SIG-M5 treated with dmso at 0.1 percent for 504 hours (cell line): ENCODE results near the gene ASB4.
"Not testable (repeated sequence)": the region's sequence is repeated elsewhere in the genome, so short reads cannot be mapped to it uniquely, and the experiment has no call there.

Experiments used
- DNase-seq: peaks from one replicate; lab custom pipeline; 2025; ENCODE audit not compliant: unreplicated experiment; lab: John Stamatoyannopoulos, UW

The ASB4 gene

GRCh38 chr7:95478272-95479037 lies 7.3 kb upstream of the ASB4 start:
- DNase-seq: no peak

- no peak for DNase-seq
Observed at GRCh38 chr7:95479992-95480624, 5.6 kb upstream of the ASB4 start.

GRCh38 chr7:95481271-95482165 lies 4.2 kb upstream of the ASB4 start:
- no peak for DNase-seq

- no peak for DNase-seq
Observed at GRCh38 chr7:95482424-95482823, 3.3 kb upstream of the ASB4 start.

- no peak for DNase-seq
Observed at GRCh38 chr7:95490231-95490762, 4.6 kb downstream of the ASB4 start.

- DNase-seq: no peak
Observed at GRCh38 chr7:95491201-95491600, 5.5 kb downstream of the ASB4 start.

- DNase-seq: peak; percentile 23
Observed at GRCh38 chr7:95491634-95492314, 6.0 kb downstream of the ASB4 start.

GRCh38 chr7:95493247-95493646 lies 7.5 kb downstream of the ASB4 start:
- DNase-seq: no peak

- no peak for DNase-seq
Observed at GRCh38 chr7:95493844-95494243, 8.1 kb downstream of the ASB4 start.

GRCh38 chr7:95501261-95501832 lies 15.6 kb downstream of the ASB4 start:
- no peak for DNase-seq

- no peak for DNase-seq
Observed at GRCh38 chr7:95502403-95502802, 16.7 kb downstream of the ASB4 start.

GRCh38 chr7:95503271-95504131 lies 17.8 kb downstream of the ASB4 start:
- DNase-seq: no peak

- not testable (repeated sequence) for DNase-seq
Observed at GRCh38 chr7:95504132-95504588, 18.4 kb downstream of the ASB4 start.

GRCh38 chr7:95508780-95509179 lies 23.0 kb downstream of the ASB4 start:
- DNase-seq: no peak

GRCh38 chr7:95509199-95509598 lies 23.5 kb downstream of the ASB4 start:
- no peak for DNase-seq

- peak; percentile 73 for DNase-seq
Observed at GRCh38 chr7:95511716-95512260, 26.0 kb downstream of the ASB4 start.

- no peak for DNase-seq
Observed at GRCh38 chr7:95517458-95517857, 31.7 kb downstream of the ASB4 start.

- DNase-seq: no peak
Observed at GRCh38 chr7:95517870-95518269, 32.1 kb downstream of the ASB4 start.

- no peak for DNase-seq
Observed at GRCh38 chr7:95520136-95520535, 34.4 kb downstream of the ASB4 start.
